GM12875 (cell line): ENCODE measurements around the gene DOCK2.

ENCODE experiments used
- H3K4me3 ChIP-seq: one replicate; pipeline ENCODE4 v1.5.1; 2011; ENCODE audit warnings: low read depth, low read length, control low read depth
- TF ChIP-seq, protein P1 (sequence below): IDR thresholded peaks from 2 replicates; pipeline ENCODE4 v1.5.1; 2011; ENCODE audit warnings: low read depth, mild to moderate bottlenecking, control low read depth, inconsistent platforms, low read length, moderate library complexity, borderline replicate concordance; ENCODE audit not compliant: insufficient read depth

DOCK2 gene

DNA sequence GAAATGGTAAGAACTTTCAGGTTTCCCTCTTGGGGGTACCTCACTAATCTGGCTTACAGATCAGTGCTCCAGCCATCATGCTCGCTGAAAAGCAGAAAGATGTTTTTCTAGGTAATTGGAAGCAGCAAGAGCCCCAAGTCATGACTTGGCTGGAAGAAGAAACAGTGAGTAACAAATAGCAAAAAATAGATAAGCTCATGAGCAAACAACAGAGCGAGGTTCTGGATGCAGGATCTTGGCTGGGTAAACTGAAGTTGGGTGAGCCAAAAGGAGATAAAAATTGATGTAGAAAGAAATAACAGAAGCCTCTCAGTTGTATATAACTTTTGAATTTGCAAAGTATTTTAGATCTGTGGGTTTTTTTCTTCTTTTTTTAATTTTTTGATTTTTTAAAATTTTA, 233.1 kb downstream of the DOCK2 start:
- no peak overlapping the region for H3K4me3 ChIP-seq
- TF ChIP-seq, protein P1, sequence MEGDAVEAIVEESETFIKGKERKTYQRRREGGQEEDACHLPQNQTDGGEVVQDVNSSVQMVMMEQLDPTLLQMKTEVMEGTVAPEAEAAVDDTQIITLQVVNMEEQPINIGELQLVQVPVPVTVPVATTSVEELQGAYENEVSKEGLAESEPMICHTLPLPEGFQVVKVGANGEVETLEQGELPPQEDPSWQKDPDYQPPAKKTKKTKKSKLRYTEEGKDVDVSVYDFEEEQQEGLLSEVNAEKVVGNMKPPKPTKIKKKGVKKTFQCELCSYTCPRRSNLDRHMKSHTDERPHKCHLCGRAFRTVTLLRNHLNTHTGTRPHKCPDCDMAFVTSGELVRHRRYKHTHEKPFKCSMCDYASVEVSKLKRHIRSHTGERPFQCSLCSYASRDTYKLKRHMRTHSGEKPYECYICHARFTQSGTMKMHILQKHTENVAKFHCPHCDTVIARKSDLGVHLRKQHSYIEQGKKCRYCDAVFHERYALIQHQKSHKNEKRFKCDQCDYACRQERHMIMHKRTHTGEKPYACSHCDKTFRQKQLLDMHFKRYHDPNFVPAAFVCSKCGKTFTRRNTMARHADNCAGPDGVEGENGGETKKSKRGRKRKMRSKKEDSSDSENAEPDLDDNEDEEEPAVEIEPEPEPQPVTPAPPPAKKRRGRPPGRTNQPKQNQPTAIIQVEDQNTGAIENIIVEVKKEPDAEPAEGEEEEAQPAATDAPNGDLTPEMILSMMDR = no peak

DNA sequence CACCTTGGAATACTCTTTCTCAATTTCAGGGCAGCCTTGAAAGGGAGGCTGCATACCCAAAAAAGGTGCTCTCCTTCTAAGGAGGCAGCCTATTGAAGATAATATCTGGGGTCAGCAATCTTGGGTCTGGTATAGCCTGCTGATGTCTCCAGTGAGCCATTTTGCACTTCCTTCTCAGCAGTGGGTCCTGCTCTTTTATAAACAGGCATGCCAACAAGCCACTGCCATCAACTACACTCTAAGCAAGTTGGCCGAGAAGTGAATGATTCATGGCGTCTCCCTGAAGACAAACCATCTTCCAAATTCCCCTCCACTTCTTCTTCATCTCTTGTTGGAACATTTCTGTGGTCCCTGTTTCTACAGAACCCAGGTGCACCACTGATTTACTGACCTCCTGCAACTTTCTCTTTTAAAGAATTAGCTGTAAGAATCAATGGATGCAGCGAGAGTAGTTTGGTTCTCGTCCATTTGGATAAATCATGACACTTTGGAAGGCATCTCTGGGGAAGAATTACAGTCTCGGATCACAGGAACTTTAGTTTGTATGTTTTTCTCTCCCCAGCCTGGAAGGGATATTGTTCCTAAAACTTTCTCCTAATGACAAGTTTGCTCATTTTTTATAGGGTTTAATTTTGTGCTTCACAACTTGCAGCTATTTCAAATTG, 234.9 kb downstream of the DOCK2 start:
- H3K4me3 ChIP-seq = no peak overlapping the region
- TF ChIP-seq, protein P1 = no peak

GRCh38 chr5:169873642-169874041, 236.6 kb downstream of the DOCK2 start:
- no peak overlapping the region for H3K4me3 ChIP-seq
- TF ChIP-seq, protein P1 = no peak

DNA sequence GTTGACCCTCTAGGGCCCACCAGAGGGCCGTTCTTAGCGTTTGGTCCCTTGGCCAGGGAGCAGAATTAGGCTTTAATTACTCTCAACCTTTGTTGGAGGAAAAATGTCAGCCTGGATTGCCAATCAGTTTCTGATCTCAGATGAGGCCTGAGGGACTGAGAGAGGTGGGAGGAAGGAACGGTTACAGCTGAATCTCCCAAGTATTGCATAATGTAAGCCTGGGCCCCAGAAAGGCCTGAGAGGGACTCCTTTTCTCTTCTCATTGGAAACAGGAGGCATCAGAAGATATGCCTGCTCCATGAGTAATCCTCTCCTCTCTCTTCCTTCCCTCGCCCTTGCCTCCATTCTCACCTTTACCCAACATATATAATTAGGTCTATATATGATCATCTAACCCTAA, 237.5 kb downstream of the DOCK2 start:
- TF ChIP-seq, protein P1 = no peak
- H3K4me3 ChIP-seq = no peak overlapping the region

GRCh38 chr5:169875091-169875728, 238.1 kb downstream of the DOCK2 start:
- no peak overlapping the region for H3K4me3 ChIP-seq
- TF ChIP-seq, protein P1 = no peak

- TF ChIP-seq, protein P1 = no peak
- H3K4me3 ChIP-seq = no peak overlapping the region
These were observed 238.7 kb downstream of the DOCK2 start for GRCh38 chr5:169875731-169876130.

GRCh38 chr5:169876386-169876785, 239.3 kb downstream of the DOCK2 start:
- no peak overlapping the region for H3K4me3 ChIP-seq
- TF ChIP-seq, protein P1 = no peak
